Stimulated activated CD8-positive, alpha-beta memory T cell treated with anti-CD3 and anti-CD28 coated beads, Interleukin-4, amount 100 ng/mL, for 48 hours (primary cell): ENCODE results near the gene TNS3.

Source experiments
- DNase-seq: peaks from one replicate; pipeline ENCODE4 v3.0.0-alpha.2; 2020

TNS3 gene

DNA sequence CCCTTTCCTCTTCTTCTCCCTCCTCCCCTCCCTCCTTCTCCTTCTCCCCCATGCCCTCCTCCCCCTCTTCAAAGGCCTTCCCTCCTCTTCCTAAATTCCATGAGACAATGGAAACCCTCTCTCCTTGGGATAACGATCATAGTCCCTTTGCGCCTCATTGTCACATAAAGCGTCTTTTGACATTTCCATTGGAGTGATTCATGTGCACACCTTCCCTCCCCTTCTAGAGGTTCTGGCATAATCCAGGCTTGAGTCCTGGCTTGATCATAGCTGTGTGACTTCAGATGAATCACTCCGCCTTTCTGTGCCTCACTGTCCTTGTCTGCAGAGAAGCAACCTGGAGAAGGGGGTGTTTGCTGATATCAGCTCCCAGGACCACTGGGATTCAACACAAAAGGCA lies 204.2 kb downstream of the TNS3 start:
- no peak for DNase-seq

DNA sequence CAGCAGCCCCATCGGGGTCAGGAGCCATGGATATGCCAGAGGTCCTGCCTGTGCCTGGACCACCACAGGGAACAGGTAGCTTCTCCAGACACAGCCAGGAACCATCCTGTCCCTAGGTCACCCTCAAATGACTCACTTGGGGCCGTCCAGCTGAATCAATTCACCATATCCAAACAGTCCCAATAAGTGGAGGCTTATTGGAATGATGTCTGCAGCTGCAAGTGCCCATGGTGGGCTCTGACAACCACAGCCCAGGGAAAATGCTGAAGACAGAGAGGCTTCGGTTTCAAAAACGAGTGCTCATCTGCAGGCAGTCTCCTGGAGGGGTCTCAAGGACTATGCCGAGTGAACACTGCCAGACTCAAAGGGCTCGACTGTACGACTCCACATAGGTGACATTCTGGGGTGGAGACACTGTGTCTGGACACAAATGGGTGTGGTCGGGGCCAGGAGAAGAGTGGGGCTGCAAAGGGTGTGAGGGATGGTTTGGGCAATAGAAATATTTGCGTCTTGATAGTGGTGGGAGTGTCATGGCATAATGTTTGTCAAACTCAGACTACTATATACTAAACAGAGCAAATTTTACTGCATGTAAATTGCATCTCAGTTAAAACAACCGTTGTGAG lies 204.8 kb downstream of the TNS3 start:
- no peak for DNase-seq

DNA sequence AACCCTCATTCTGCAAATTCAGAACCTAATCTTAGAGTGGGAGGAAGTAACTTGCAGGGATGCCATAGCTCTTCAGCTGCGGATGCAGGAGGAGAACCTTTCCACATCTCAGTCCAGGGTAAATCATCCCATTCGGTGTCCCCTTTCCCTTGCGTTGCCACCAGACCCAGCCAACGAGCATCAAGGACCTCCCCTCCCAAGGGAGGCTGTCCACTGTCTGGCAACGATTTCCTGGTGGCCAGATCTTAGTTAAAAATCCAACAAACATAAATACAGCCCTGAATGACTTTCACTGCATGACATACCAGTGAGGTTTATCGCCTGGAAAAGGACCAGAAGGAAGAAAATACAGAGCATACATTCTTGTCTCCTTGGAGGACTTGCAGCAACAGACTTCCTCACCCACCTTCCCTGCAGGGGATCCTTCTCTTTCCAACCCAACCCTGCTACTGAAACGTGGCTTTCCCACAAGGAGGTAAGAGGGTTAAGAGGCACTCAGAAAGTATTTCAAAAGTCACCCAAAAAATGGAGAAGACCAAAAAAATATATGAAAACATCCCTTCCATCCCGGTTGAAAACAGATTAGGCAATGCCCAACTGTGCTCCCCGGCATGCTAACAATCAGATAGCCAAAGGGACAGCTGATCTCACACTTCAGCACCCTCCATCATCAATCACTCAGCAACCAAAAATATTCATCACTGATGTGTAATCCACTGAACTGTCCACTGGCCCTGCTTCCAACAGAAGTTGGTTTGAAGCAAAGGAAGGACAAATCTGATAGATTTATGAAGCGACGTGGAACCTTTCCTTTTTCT lies 206.6 kb downstream of the TNS3 start:
- no peak for DNase-seq

DNA sequence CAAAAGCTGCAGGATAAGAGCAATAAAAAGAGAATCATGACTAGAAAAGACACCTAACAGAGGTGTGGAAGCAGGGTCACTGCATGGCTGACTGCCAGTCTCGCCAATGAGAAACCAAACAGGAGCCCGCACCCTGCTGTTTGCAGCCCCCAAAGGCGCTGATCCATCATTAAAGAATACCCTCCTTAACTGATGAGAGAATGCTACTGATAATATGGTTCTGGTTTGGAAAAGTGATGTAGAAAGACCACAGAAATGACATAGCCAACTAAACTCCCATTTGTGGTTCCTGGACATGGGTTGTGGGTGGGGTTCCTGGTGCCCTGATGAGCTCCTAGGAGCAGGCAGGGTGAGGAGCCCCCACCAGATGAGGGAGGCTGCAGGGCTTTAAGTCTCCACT lies 207.4 kb downstream of the TNS3 start:
- no peak for DNase-seq

DNA sequence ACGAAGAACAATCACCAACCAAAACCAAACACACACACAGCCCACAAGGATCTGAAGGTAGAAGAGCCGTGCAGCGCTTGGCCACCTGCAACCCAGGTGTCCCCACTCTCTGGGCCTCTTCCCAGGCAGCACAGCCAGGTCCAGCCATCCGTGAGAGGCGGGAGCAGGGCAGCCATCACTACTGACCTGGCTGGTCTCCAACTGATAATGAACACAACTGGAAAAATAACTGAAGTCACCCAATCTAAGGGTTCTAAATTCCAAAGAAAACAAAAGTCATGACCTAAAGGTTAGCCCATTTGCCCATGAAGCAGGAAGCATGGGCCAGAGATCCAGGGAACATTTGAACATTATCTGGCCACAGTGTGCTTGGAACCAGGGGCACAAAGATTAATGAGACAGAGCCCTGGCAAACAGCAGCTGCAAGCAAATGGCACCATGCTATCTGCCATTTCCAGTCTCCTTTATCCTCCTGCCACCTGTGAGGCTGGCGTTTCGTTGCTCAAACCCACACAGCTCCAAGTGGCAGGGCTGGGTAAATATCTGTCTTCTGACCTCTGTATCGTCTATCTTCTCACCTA lies 207.9 kb downstream of the TNS3 start:
- no peak for DNase-seq

DNA sequence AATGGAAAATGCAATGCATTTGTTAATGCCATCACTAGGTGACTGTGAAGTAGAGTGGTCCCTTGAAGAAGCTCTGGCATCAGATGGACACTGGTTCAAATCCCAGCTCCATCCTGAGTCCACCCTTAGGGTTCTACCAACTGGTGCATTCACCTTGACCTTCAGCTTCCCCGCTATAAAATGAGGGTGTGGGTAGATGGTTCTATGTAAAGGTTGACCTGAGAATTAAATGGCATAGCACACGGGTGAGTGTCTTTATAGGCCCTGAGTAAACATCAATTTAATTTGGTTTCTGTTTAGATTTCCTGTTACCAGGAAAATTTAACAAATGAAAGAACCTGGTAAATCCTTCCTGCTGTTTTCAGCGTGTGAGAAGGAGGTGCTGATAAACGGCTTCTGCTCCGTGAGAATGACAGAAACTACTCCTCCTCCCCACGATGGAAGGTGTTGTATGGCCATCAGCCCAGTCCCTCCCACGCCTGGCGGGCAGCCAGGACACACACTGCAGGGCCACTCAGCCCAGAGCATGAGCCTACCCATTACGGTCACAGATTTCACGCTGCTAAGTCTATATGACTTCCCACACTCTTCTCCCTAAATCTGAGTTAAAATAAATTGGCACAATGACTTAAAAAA lies 210.1 kb downstream of the TNS3 start:
- no peak for DNase-seq

DNA sequence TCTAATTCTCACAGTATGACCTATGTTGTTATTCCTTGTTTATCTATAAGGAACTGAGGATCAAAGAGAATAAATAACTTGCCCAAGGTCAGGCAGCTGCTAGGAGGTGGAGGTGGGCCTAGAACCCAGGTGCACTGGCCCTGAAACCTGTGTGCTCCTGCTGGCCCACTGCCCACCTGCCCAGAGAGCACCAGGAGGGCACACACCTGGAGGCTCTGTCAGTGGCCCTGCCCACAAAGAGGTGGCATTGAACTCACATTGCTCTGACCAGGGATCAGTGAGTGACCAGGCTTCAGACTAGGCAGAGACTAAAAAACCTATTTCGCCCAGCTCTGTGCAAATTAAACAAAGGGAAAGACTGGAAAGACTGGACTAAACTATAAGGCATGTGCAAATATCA lies 210.6 kb downstream of the TNS3 start:
- no peak for DNase-seq

DNA sequence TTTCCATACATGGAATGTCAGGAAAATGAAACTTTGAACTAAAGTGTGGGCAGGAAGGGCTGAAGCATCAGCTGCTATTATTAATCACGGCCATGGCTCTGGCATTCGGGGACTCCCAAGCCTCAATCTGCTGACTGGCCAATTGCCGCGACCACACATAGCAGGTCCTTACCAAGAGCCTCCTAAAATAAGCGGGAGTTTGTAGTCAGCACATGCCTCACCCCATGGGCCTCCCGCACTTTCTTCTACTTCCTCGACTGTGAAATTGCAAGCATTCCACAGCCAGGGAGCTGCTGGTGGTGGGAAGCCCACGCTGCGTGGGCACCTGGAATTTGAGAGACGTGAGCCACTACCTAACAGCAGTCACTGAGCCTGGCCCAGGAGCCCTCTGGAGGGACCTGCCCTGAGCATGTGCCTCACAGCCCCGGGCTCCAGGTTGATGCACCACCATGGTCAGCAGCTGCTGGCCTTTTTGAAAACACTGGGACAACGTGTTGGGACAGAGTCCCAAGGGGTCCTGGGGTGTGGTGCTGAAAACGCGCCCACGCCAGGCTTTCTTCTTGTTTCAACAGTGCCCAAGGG lies 211.4 kb downstream of the TNS3 start:
- DNase-seq, result no peak

DNA sequence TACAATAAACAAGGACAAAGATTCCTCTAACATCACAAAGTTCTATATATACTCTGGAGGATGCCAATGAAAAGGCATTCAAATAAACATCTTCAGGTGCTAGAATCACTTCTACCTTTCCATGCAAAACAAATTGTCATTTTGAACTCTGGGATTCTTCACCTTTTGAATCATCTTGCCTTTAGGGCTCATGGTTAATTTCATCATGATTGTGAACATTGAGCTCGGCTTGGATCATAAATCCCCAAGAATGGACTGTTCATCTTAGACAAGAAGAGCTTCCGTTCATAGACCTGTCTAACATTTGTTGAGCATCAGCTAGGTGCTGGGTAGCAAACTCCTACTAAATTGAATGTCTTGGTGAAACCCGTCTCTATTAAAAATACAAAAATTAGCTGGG lies 212.2 kb downstream of the TNS3 start:
- no peak for DNase-seq

DNA sequence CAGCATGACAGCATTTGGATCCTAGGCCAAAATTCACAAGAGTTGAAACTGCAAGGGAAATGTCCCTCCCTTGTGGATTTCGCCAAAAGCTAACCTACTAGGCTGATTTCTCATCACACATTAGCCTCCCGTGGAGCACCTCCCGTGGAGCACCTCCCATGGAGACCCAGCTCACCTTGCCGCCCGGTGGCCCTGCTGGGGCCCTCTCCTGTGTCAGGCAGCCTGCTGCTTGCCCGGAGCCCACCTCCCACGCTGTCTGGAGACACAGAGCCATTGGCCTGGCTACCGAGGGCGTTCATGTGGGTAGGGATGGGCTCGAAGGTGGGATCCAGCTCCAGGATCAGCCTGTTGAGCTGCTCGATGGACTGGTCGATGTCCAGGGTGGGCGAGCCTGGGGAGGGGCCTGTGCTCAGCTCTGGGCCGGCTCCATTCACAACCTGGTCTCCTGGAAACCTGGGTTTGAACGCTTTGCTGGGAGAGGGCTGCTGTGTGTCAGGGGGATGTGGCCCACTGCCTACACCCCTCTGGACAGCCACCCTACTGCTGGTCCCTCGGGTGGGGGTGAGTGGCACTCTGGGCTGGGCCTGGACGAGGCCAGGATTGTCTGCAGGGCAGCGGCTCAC lies 213.6 kb downstream of the TNS3 start:
- no peak for DNase-seq

DNA sequence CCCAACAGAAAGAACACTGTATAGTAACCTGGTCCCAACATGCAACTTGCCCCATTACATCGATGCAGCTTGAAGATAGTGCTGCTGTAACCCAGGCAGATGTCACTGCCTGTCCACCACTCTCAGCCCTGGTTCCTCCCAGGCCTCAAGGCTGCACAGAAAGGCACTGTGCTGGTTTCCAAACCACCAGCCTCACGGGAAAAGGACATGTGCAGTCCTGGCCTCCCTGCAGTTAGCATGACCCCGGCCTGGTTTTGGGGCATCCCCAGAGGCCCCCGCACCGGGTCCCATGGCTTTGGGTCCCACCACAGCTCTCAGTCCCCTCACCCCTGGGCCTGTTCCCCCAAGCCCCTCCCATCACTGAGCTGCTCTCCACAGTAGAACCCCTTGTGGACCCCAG lies 214.5 kb downstream of the TNS3 start:
- no peak for DNase-seq

DNA sequence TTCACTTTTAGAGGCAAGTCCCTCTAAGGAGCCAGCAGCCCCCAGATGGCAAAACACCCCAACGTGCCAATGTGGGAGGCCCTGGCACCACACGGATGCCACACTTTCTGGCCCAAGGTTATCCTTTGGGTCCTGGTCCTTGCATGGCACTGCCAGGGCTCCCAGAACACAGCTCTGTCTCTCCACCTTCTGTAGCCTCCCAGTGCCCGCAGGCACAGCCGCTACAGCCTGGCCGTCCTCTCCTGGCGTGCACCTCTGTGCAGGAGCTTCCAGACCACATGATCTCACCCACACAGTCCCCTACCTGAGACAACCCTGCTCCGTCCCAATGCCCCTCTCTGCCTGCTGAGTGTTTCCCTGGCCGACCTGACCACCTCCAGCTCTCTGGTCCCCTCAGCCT lies 215.0 kb downstream of the TNS3 start:
- DNase-seq, result no peak

DNA sequence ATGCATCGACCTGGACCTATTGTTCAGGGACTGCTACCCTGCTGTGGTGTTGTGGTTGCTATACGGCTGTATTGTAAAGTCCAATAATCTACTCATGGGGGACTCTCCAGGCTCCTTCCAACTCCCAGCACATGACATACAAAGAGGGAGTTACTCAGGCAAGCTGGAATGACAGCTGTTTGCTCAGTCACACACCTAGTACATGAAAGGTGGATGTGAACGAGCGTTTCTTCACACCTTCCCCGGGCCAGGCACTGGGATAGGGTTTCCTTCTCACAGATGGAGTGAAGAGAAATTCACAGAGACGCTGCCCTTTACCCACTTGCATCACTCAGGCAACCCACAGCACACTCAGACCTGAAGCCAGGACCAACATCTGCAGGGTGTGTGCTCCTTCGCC lies 215.7 kb downstream of the TNS3 start:
- no peak for DNase-seq

DNA sequence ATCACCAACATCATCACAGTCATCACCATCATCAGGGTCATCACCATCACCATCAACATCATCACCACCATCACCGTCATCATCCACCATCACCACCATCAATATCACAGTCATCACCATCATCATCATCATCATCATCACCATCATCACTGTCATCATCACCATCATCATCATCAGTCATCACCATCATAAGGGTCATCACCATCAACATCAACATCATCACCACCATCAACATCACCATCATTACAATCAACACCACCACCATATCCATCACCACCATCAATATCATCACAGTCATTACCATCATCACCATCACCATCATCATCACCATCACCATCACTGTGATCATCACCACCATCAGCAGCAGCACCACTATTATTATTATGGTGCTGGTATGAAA lies 218.9 kb downstream of the TNS3 start:
- DNase-seq, result no peak

DNA sequence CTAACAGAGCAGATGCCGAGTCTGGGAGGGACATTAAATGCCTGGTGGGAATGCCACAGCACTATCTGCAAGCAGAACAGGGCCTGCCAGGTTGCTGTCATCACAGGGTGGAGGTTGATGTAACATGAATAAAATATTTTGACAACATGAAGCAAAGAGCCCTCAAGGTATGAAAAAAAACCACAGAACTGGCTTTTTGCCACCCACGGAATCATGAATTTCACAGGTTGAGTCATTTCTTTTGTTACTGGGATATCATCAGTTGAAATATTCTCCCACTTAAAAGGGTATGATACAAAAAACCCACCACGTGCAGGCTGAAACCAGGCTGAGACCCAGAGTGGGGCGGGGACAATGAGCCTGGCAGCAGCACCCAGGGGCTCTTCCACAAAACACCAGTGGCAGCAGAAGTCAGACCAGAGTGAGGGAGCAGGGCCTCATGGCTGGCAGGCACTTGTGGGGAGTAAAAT lies 220.1 kb downstream of the TNS3 start:
- peak; percentile 60 for DNase-seq

DNA sequence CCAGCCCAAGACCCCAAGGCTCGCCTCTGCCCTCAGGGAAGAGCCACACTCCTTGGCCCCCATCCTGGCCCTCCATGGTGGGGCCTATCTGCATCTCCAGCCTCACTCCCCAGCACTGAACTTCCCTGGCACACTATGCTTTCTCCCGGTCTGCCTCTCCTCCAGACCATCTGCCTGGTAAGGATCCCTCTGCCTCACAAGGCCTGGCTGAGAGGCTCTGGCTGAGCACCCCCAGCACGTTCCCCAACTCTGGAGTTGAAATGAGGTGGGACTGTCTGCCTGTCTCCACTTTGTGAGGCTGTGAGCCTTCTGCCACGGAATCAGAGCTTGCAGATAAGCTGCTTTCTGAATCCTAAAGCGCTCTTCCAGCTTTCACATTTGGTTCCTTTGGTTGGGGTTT lies 220.7 kb downstream of the TNS3 start:
- DNase-seq, result no peak

DNA sequence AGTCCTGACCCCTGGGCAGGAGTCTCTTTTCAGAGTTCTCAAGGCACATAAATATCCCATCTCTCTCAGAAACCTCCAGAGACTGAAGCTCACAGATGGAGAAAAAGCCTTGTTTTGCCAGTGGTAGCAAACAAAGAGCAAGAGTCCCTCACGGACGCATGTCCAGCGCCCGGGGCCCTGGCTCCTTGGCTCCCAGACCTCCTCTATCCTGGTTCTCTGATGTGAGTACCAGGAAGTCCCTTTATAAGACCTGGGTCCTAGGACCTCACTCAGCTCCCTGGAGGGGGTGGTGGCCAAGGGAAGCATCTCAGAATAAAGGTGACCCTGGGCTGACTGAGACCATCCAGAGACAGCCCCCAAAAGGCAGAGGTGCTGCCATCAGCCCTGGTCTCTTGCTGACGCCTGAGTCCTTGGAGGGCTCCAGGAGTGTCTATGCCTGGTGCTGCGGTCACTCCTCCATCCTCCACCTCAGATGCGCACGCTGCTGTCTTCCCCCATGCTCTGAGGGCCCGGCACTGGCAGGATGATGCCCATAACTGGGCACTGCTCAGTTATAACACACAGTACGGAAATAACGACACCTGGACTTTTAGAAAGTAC lies 221.5 kb downstream of the TNS3 start:
- DNase-seq, result no peak

DNA sequence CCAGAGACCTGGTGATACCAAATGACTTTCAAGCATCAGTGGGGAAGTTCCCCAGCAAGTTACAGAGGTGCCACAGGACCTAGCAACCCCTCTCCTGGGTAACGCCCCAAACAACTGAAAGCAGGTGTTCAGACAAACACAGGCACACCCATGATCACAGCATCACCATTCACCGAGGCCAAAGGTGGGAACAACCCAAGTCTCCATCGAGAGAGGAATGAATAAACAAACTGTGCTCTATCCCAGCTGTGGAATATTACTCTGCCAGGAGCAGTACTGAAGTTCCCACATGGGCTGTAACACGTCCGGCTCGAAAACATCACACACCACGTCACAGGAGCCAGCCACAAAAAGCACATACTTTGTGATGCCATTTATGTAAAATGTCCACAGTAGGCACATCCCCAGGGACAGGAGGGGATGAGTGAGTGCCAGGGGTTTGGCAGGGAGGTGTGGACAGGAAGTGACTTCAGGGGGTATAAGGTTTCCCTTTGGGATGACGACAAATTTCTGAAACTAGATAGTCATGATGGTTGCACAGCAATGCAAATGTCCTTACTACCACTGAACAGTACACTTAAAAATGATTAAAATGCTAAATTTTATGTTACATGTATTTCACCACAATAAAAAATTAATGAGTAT lies 222.8 kb downstream of the TNS3 start:
- DNase-seq, result no peak

DNA sequence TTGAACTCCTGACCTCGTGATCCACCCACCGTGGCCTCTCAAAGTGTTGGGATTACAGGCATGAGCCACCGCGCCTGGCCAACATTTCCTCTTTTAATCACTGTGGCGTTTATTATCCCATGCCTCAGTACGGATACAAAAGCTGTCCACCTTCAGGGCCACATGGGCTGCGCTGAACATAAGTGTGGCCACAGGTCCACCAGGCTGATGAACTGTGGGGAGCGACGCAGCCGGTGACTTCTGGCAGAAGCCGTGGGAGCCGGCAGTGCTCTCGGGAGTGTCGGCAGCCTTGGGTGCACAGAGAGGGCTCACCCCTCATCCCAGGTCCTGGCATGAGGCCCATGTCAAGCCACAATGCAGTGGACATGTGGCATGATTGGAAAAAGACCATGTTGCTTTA lies 223.6 kb downstream of the TNS3 start:
- no peak for DNase-seq

DNA sequence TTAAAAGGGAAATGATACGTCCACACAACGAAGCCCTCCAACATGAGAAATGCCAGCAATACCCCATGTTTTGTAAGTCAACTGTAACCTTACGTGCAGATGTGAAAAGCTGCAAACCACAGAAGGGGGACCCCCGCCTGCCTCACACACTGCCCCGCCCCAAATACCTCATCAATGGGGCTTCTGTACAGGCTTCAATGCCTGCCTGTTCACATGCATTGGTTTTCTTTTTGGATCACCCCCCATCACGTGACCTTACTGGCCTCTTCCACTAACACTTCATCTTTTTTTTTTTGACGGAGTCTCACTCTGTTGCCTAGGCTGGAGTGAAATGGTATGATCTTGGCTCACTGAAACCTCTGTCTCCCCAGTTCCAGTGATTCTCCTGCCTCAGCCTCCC lies 224.0 kb downstream of the TNS3 start:
- DNase-seq, result no peak

DNA sequence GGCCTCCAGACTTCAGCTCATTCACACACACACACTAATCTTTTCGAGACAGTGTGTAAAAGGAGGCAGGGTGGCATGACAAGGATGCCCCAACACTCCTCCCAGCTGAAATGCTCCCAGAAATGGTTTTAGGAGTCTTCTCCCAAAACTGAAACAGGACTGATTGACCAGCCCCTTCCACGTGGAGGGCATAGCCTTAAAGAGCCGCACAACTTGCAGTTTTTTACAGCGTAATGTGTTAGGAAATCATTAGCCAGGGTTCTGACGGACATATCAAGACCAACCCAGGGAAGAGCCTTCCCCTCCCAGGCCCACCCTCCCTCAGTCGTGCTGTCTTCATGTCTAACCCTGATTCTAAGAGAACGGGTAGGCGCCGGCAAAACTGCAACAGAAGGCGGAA lies 224.6 kb downstream of the TNS3 start:
- no peak for DNase-seq

DNA sequence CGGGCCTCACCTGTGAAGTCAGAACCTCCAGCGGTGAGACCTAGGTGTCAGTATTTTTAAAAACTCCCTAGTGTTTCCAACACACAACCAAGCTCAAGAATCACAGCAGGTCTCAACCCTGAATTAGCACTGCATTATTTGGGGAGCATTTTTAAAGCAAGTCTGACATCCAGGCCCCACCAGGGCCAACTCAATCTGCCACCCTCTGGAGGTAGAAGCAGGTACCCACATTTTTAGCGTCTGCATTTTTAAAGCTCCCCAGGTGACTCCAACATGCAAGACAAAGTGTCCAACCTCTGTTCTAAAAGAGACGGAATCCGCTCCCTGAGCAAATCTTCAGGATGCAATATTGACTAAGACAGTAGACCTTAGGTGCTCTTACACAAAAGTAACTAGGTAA lies 225.7 kb downstream of the TNS3 start:
- DNase-seq, result no peak
